DMS53 treated with DMSO at 0.1 percent for 48 hours (cell line): Measurements from ENCODE around the gene CTSF.
"Not testable (repeated sequence)": the region's sequence is repeated elsewhere in the genome, so short reads cannot be mapped to it uniquely, and the experiment has no call there.

Experiments
- DNase-seq: peaks from one replicate; lab custom pipeline; 2025; ENCODE audit not compliant: unreplicated experiment; lab: John Stamatoyannopoulos, UW

Gene CTSF

GRCh38 chr11:66589996-66590675, 21.7 kb upstream of the CTSF start:
- no peak for DNase-seq

GRCh38 chr11:66589315-66589714, 20.9 kb upstream of the CTSF start:
- not testable (repeated sequence) for DNase-seq

- no peak for DNase-seq
Measured at GRCh38 chr11:66586136-66586535, 17.7 kb upstream of the CTSF start.

- DNase-seq = not testable (repeated sequence)
Measured at GRCh38 chr11:66585447-66585846, 17.0 kb upstream of the CTSF start.

GRCh38 chr11:66582565-66583147, 14.2 kb upstream of the CTSF start:
- DNase-seq = not testable (repeated sequence)

- DNase-seq = no peak
Measured at GRCh38 chr11:66581261-66581660, 12.9 kb upstream of the CTSF start.

- no peak for DNase-seq
Measured at GRCh38 chr11:66580803-66581202, 12.4 kb upstream of the CTSF start.

GRCh38 chr11:66579017-66579606, 10.7 kb upstream of the CTSF start:
- peak; percentile 15 for DNase-seq

- no peak for DNase-seq
Measured at GRCh38 chr11:66570850-66571180, 2.4 kb upstream of the CTSF start.

- DNase-seq = no peak
Measured at GRCh38 chr11:66570079-66570849, 1.9 kb upstream of the CTSF start.

- DNase-seq = no peak
Measured at GRCh38 chr11:66569076-66569475, 670 bp upstream of the CTSF start.

- DNase-seq = no peak
Measured at GRCh38 chr11:66567787-66568123, 651 bp downstream of the CTSF start.

GRCh38 chr11:66566221-66566620, 2.2 kb downstream of the CTSF start:
- DNase-seq = no peak

- DNase-seq = no peak
Measured at GRCh38 chr11:66564984-66565383, 3.4 kb downstream of the CTSF start.

- no peak for DNase-seq
Measured at GRCh38 chr11:66564538-66564937, 3.9 kb downstream of the CTSF start.

GRCh38 chr11:66563832-66564231, 4.6 kb downstream of the CTSF start:
- DNase-seq = no peak

GRCh38 chr11:66562907-66563583, 5.4 kb downstream of the CTSF start:
- no peak for DNase-seq

GRCh38 chr11:66562275-66562674, 6.1 kb downstream of the CTSF start:
- DNase-seq = no peak

- DNase-seq = no peak
Measured at GRCh38 chr11:66561975-66562248, 6.5 kb downstream of the CTSF start.

GRCh38 chr11:66561178-66561974, 7.0 kb downstream of the CTSF start:
- DNase-seq = no peak
